Heart left ventricle (tissue), 13 donors: ENCODE measurements around the gene FGF8.

Source experiments
- CTCF ChIP-seq, 12 donors: fragments of 200-600 bp; sonication (generic) in 4 of 12; IDR thresholded peaks; one replicate each; pipeline versions ENCODE4 v1.5.0 to v1.8.0; 2018 to 2022; ENCODE audit warnings: antibody characterized with exemption in 12 of 12, mild to moderate bottlenecking in 5 of 12
- POLR2A ChIP-seq, 2 donors: fragments of 450-650 bp; IDR thresholded peaks; one replicate each; pipeline ENCODE4 v1.6.1; 2017; ENCODE audit warnings: antibody characterized with exemption in 2 of 2, mild to moderate bottlenecking in 2 of 2, moderate library complexity in 2 of 2
- donor health status: ischemic (EF 13 %, LVEDD 7.1; RV severe dilation, severe dysfunction).
- donor health status: DM: no; HTN: yes; CAD: no.
- donor health status: DM: no; HTN: no; CAD: no.
- donor health status: ischemic (EF 25% LVEDD 6.9; RV normal size, moderate dysfunction).
- donor health status: ischemic (EF 25% LVEDD 5.7; RV mildly dilated, moderate dysfunction).
- donor health status: ischemic (EF 35%, LVEDD 5.7; RV mildly dilated, moderate dysfunction).
- donor health status: nonischemic (EF 11% LVEDD 7.7; RV severe dilation, severe dysfunction).
- donor health status: DM: yes; HTN: yes; CAD: no.
- donor health status: PGD.
- donor health status: ischemic (EF 29% LVEDD 5.4; RV normal size, mild dysfunction).
- donor health status: nonischemic (EF 23%, LVEDD 6.1; RV moderate dilation, normal function).

DNA sequence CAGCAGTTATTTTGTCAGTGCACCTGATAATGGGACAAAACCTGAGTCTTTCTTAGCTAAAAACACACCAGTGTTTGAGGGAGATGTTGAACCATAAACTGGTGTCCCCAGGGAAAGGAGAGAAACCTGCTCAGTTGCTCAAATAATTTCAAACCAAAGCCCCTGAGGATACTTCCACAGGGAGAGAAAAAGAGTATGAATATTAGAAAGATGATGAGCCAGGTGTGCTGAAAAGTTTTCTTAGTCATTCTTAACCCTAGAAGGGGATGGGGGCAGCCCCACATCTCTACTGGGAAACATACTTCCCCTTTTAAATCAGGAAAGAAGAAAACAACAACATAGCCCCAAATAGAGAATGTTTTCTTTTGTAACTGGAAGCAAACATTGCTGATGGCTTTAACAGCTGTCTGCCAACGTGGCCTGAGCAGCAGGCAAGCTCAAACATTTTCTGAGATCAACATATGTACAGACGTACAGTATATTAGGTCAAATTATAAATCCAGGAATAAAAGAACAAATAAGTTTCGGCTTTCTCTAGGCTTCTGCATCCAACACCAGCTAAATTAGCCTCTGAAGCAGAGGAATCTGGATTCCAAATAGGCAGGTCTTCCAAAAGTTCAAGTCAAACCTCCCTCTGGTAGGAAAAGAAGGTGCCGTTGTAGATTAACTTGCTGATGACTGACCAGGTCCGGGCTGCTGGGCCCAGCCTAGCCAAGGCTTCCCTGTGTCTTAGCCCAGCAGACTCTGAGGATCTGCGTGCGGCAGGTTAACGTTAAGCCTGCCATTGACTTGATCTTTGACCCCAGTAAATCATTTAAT lies 50.4 kb downstream of the FGF8 start:
- TF ChIP-seq CTCF (IDR thresholded peaks at IDR 0.05): no peak
- TF ChIP-seq POLR2A (IDR thresholded peaks at IDR 0.05): no peak
